ENCODE measurements around the gene PCBD1.

- TF ChIP-seq SPI1 (IDR thresholded peaks at IDR 0.05; ENCODE audit: low read depth, low read length) (no peak), POLR2AphosphoS5 (IDR thresholded peaks at IDR 0.05; ENCODE audit: low read depth, low read length) (no peak), TAF1 (IDR thresholded peaks at IDR 0.05; ENCODE audit: low read depth, low read length) (no peak), POLR2A (IDR thresholded peaks at IDR 0.05; ENCODE audit: low read depth, low read length) (no peak), POU2F2 (IDR thresholded peaks at IDR 0.05; ENCODE audit: low read depth, low read length) (no peak), PAX5 (IDR thresholded peaks at IDR 0.05; ENCODE audit: insufficient read depth, low read length, severe bottlenecking) (no peak)
Observed at GRCh38 chr10:70899096-70899495, 10.7 kb upstream of the PCBD1 start.
